Activated naive CD8-positive, alpha-beta T cell treated with anti-CD3 and anti-CD28 coated beads, Interleukin-2, amount 50 U/mL, for 24 hours (primary cell): ENCODE results near the gene KYAT1.

Source experiments
- ATAC-seq: fragments of 150-1000 bp; cut with Tn5 transposase; one replicate; pipeline ENCODE4 v1.10.0; 2021
- DNase-seq: peaks from one replicate; pipeline ENCODE4 v3.0.0; 2021
- H3K27ac Mint-ChIP-seq: one replicate; pipeline ENCODE4 v1.8.0; 2021; ENCODE audit warnings: mild to moderate bottlenecking, mixed read lengths
- H3K27me3 Mint-ChIP-seq: one replicate; pipeline ENCODE4 v1.8.0; 2021; ENCODE audit warnings: mixed read lengths
- H3K36me3 Mint-ChIP-seq: one replicate; pipeline ENCODE4 v1.8.0; 2021; ENCODE audit warnings: low read depth, mixed read lengths
- H3K4me1 Mint-ChIP-seq: one replicate; pipeline ENCODE4 v1.8.0; 2021; ENCODE audit warnings: mixed read lengths
- H3K4me3 Mint-ChIP-seq: one replicate; pipeline ENCODE4 v1.8.0; 2021; ENCODE audit warnings: mild to moderate bottlenecking, moderate library complexity, mixed read lengths
- H3K9me3 Mint-ChIP-seq: one replicate; pipeline ENCODE4 v1.8.0; 2021; ENCODE audit warnings: mixed read lengths

KYAT1 gene

GRCh38 chr9:128901379-128901778, 19.6 kb upstream of the KYAT1 start:
- Mint-ChIP-seq H3K27ac (peak overlapping the region; percentile 85), H3K4me1 (peaks cover 59% of the 10 kb centered on the region), H3K36me3 (peaks cover 9% of the 10 kb centered on the region), H3K9me3 (no peaks in the 10 kb centered on the region), H3K4me3 (no peak overlapping the region), H3K27me3 (no peaks in the 10 kb centered on the region)
- ATAC-seq (no peak), DNase-seq (no peak)

GRCh38 chr9:128899566-128900322, 18.0 kb upstream of the KYAT1 start:
- DNase-seq (no peak), ATAC-seq (peak; percentile 47)
- Mint-ChIP-seq H3K36me3 (peaks cover 12% of the 10 kb centered on the region), H3K9me3 (no peaks in the 10 kb centered on the region), H3K4me1 (peaks cover 67% of the 10 kb centered on the region), H3K4me3 (peak overlapping the region; percentile 13), H3K27ac (peak overlapping the region; percentile 84), H3K27me3 (no peaks in the 10 kb centered on the region)

- Mint-ChIP-seq H3K27me3 (no peaks in the 10 kb centered on the region), H3K4me1 (peaks cover 68% of the 10 kb centered on the region), H3K27ac (peak overlapping the region; percentile 84), H3K9me3 (no peaks in the 10 kb centered on the region), H3K4me3 (peak overlapping the region; percentile 13), H3K36me3 (peaks cover 12% of the 10 kb centered on the region)
- DNase-seq, result no peak
- no peak for ATAC-seq
Measured at GRCh38 chr9:128898845-128899565, 17.3 kb upstream of the KYAT1 start.

GRCh38 chr9:128898382-128898781, 16.6 kb upstream of the KYAT1 start:
- no peak for ATAC-seq
- Mint-ChIP-seq H3K36me3 (peaks cover 16% of the 10 kb centered on the region), H3K27me3 (no peaks in the 10 kb centered on the region), H3K4me3 (no peak overlapping the region), H3K9me3 (no peaks in the 10 kb centered on the region), H3K4me1 (peaks cover 65% of the 10 kb centered on the region), H3K27ac (peak overlapping the region; percentile 73)
- no peak for DNase-seq

GRCh38 chr9:128895556-128895955, 13.8 kb upstream of the KYAT1 start:
- Mint-ChIP-seq H3K36me3 (peaks cover 17% of the 10 kb centered on the region), H3K27ac (no peak overlapping the region), H3K9me3 (no peaks in the 10 kb centered on the region), H3K4me3 (no peak overlapping the region), H3K4me1 (peaks cover 62% of the 10 kb centered on the region), H3K27me3 (no peaks in the 10 kb centered on the region)
- no peak for DNase-seq
- ATAC-seq, result no peak

GRCh38 chr9:128894764-128895163, 13.0 kb upstream of the KYAT1 start:
- Mint-ChIP-seq H3K36me3 (peaks cover 17% of the 10 kb centered on the region), H3K27ac (no peak overlapping the region), H3K4me3 (no peak overlapping the region), H3K4me1 (peaks cover 54% of the 10 kb centered on the region), H3K27me3 (no peaks in the 10 kb centered on the region), H3K9me3 (no peaks in the 10 kb centered on the region)
- DNase-seq, result no peak
- no peak for ATAC-seq

GRCh38 chr9:128893354-128893753, 11.6 kb upstream of the KYAT1 start:
- no peak for ATAC-seq
- no peak for DNase-seq
- Mint-ChIP-seq H3K9me3 (no peaks in the 10 kb centered on the region), H3K4me3 (no peak overlapping the region), H3K27me3 (no peaks in the 10 kb centered on the region), H3K4me1 (peaks cover 40% of the 10 kb centered on the region), H3K27ac (no peak overlapping the region), H3K36me3 (peaks cover 19% of the 10 kb centered on the region)

GRCh38 chr9:128892221-128892921, 10.6 kb upstream of the KYAT1 start:
- ATAC-seq, result peak; percentile 84
- no peaks in the 10 kb centered on the region for H3K27me3 Mint-ChIP-seq
- H3K4me3 Mint-ChIP-seq, result no peak overlapping the region
- H3K36me3 Mint-ChIP-seq, result peaks cover 15% of the 10 kb centered on the region
- peak overlapping the region; percentile 31 for H3K27ac Mint-ChIP-seq
- peaks cover 34% of the 10 kb centered on the region for H3K4me1 Mint-ChIP-seq
- no peak for DNase-seq
- no peaks in the 10 kb centered on the region for H3K9me3 Mint-ChIP-seq

GRCh38 chr9:128891321-128892220, 9.8 kb upstream of the KYAT1 start:
- ATAC-seq, result no peak
- Mint-ChIP-seq H3K4me1 (peaks cover 34% of the 10 kb centered on the region), H3K9me3 (no peaks in the 10 kb centered on the region), H3K36me3 (peaks cover 15% of the 10 kb centered on the region), H3K27ac (peak overlapping the region; percentile 31), H3K4me3 (no peak overlapping the region), H3K27me3 (no peaks in the 10 kb centered on the region)
- no peak for DNase-seq

- H3K36me3 Mint-ChIP-seq, result peaks cover 11% of the 10 kb centered on the region
- no peaks in the 10 kb centered on the region for H3K9me3 Mint-ChIP-seq
- ATAC-seq (no peak), DNase-seq (no peak)
- no peak overlapping the region for H3K27ac Mint-ChIP-seq
- no peak overlapping the region for H3K4me3 Mint-ChIP-seq
- H3K27me3 Mint-ChIP-seq, result no peaks in the 10 kb centered on the region
- peaks cover 39% of the 10 kb centered on the region for H3K4me1 Mint-ChIP-seq
Measured at GRCh38 chr9:128887914-128888350, 6.2 kb upstream of the KYAT1 start.

- Mint-ChIP-seq H3K4me3 (no peak overlapping the region), H3K27me3 (no peaks in the 10 kb centered on the region), H3K36me3 (peaks cover 11% of the 10 kb centered on the region), H3K4me1 (peaks cover 34% of the 10 kb centered on the region), H3K27ac (no peak overlapping the region), H3K9me3 (no peaks in the 10 kb centered on the region)
- ATAC-seq, result no peak
- DNase-seq, result no peak
Measured at GRCh38 chr9:128887049-128887448, 5.3 kb upstream of the KYAT1 start.

GRCh38 chr9:128886211-128886891, 4.6 kb upstream of the KYAT1 start:
- H3K4me1 Mint-ChIP-seq, result peaks cover 28% of the 10 kb centered on the region
- no peaks in the 10 kb centered on the region for H3K9me3 Mint-ChIP-seq
- no peak overlapping the region for H3K27ac Mint-ChIP-seq
- no peak for DNase-seq
- no peak overlapping the region for H3K4me3 Mint-ChIP-seq
- H3K36me3 Mint-ChIP-seq, result peaks cover 11% of the 10 kb centered on the region
- ATAC-seq, result no peak
- H3K27me3 Mint-ChIP-seq, result no peaks in the 10 kb centered on the region

- Mint-ChIP-seq H3K4me1 (peaks cover 31% of the 10 kb centered on the region), H3K27ac (no peak overlapping the region), H3K27me3 (no peaks in the 10 kb centered on the region), H3K36me3 (peaks cover 11% of the 10 kb centered on the region), H3K9me3 (no peaks in the 10 kb centered on the region), H3K4me3 (no peak overlapping the region)
- DNase-seq (no peak), ATAC-seq (no peak)
Measured at GRCh38 chr9:128885798-128886197, 4.0 kb upstream of the KYAT1 start.
